Measurements from ENCODE around the gene OPA3.

The OPA3 gene

GRCh38 chr19:45560686-45561085, 23.9 kb downstream of the OPA3 start:
- no peak for DNase-seq

- DNase-seq = no peak
These were observed 24.6 kb downstream of the OPA3 start for GRCh38 chr19:45560038-45560437.

- DNase-seq = peak; percentile 87 to 95
These were observed 26.2 kb downstream of the OPA3 start for GRCh38 chr19:45558399-45558878.

GRCh38 chr19:45556835-45557234, 27.8 kb downstream of the OPA3 start:
- no peak for DNase-seq

GRCh38 chr19:45554481-45554880, 30.1 kb downstream of the OPA3 start:
- DNase-seq = no peak

GRCh38 chr19:45553464-45553863, 31.1 kb downstream of the OPA3 start:
- no peak for DNase-seq

GRCh38 chr19:45547965-45548609, 36.5 kb downstream of the OPA3 start:
- no peak for DNase-seq

GRCh38 chr19:45547211-45547770, 37.3 kb downstream of the OPA3 start:
- DNase-seq = no peak

GRCh38 chr19:45542234-45542668, 42.4 kb downstream of the OPA3 start:
- no peak for DNase-seq

GRCh38 chr19:45539459-45539858, 45.1 kb downstream of the OPA3 start:
- no peak for DNase-seq

GRCh38 chr19:45531349-45531748, 53.3 kb downstream of the OPA3 start:
- DNase-seq = no peak

- DNase-seq = no peak
These were observed 55.2 kb downstream of the OPA3 start for GRCh38 chr19:45529420-45529785.

GRCh38 chr19:45528744-45529419, 55.7 kb downstream of the OPA3 start:
- DNase-seq = no peak

- DNase-seq = no peak
These were observed 56.4 kb downstream of the OPA3 start for GRCh38 chr19:45528149-45528743.

- DNase-seq = no peak
These were observed 56.9 kb downstream of the OPA3 start for GRCh38 chr19:45527731-45528130.

GRCh38 chr19:45526971-45527370, 57.6 kb downstream of the OPA3 start:
- DNase-seq = no peak

- DNase-seq = peak; percentile 35 to 51
These were observed 58.5 kb downstream of the OPA3 start for GRCh38 chr19:45526143-45526542.

GRCh38 chr19:45524575-45525129, 60.0 kb downstream of the OPA3 start:
- DNase-seq = no peak

- peak; percentile 88 to 90 for DNase-seq
These were observed 60.9 kb downstream of the OPA3 start for GRCh38 chr19:45523642-45524256.

GRCh38 chr19:45522010-45522941, 62.3 kb downstream of the OPA3 start:
- no peak for DNase-seq

- DNase-seq = no peak
These were observed 66.2 kb downstream of the OPA3 start for GRCh38 chr19:45518469-45518826.

Measured in Kasumi-1 (cell line).